IMR-90 (cell line): Measurements from ENCODE around the gene AMBP. TPM values are rescaled to one million over a fixed set of nuclear protein-coding genes. Genes with fewer than 3 reads are reported as not detected.

Experiments
- ATAC-seq: fragments of 200-7000 bp; cut with Tn5 transposase; 2 replicates; pipeline ENCODE4 v1.9.1; 2020; ENCODE audit warnings: low read depth, mild to moderate bottlenecking, moderate library complexity
- BruUV-seq: library from RNA; stranded (reverse); fragments of 400-500 nt; replicated peaks from 2 replicates; lab custom pipeline; 2021; lab: Mats Ljungman, UMichigan
- CTCF ChIA-PET: fragments of 300-600 bp; formaldehyde crosslinking; extraction: SDS; loops from one replicate; lab custom pipeline; 2021; ENCODE audit warnings: antibody characterized with exemption; lab: Yijun Ruan, JAX
- POLR2A ChIA-PET: fragments of 300-600 bp; sonication (Branson Sonifier 250); formaldehyde crosslinking; loops from one replicate; lab custom pipeline; 2022; ENCODE audit warnings: antibody characterized with exemption; ENCODE audit not compliant: unreplicated experiment; lab: Charles Lee
- DNase-seq: peaks from one replicate; pipeline ENCODE4 v3.0.0; 2013
- H2AFZ ChIP-seq: replicated peaks from 2 replicates; pipeline ENCODE3; 2013; ENCODE audit warnings: low read length, mild to moderate bottlenecking; ENCODE audit not compliant: poor library complexity
- H2AK5ac ChIP-seq: 2 replicates; pipeline ENCODE4 v1.6.1; 2013; ENCODE audit warnings: low read depth, low read length, inconsistent platforms
- H2AK9ac ChIP-seq: replicated peaks from 2 replicates; pipeline ENCODE3; 2013; ENCODE audit warnings: mild to moderate bottlenecking, low read depth, low read length, moderate library complexity; ENCODE audit not compliant: poor library complexity
- H2BK120ac ChIP-seq: 2 replicates; pipeline ENCODE4 v1.6.1; 2013; ENCODE audit warnings: low read depth, low read length, inconsistent platforms
- H2BK15ac ChIP-seq: 3 replicates; pipeline ENCODE4 v1.6.1; 2013; ENCODE audit warnings: low read depth, low read length, inconsistent platforms
- H2BK20ac ChIP-seq: 2 replicates; pipeline ENCODE4 v1.6.1; 2013; ENCODE audit warnings: low read depth, mild to moderate bottlenecking, inconsistent platforms, low read length, moderate library complexity
- H2BK5ac ChIP-seq: 2 replicates; pipeline ENCODE4 v1.6.1; 2013; ENCODE audit warnings: mild to moderate bottlenecking, low read depth, low read length, inconsistent platforms; ENCODE audit not compliant: poor library complexity, severe bottlenecking
- H3K14ac ChIP-seq: replicated peaks from 2 replicates; pipeline ENCODE4 v1.6.1; 2013; ENCODE audit warnings: low read depth, low read length, inconsistent platforms
- H3K18ac ChIP-seq: 2 replicates; pipeline ENCODE4 v1.6.1; 2013; ENCODE audit warnings: low read depth, low read length, control low read depth
- H3K23ac ChIP-seq: 2 replicates; pipeline ENCODE4 v1.6.1; 2013; ENCODE audit warnings: low read depth, low read length, inconsistent platforms
- H3K27ac ChIP-seq: 2 replicates; pipeline ENCODE4 v1.5.1; 2013; ENCODE audit warnings: mild to moderate bottlenecking, control low read depth, low read length; ENCODE audit not compliant: insufficient read depth
- H3K27me3 ChIP-seq: 2 replicates; pipeline ENCODE4 v1.6.1; 2013; ENCODE audit warnings: low read length; ENCODE audit not compliant: control insufficient read depth, insufficient read depth
- H3K36me3 ChIP-seq: 2 replicates; pipeline ENCODE4 v1.6.1; 2013; ENCODE audit warnings: low read length, mixed read lengths; ENCODE audit not compliant: control insufficient read depth, insufficient read depth
- H3K4ac ChIP-seq: 2 replicates; pipeline ENCODE4 v1.6.1; 2013; ENCODE audit warnings: low read depth, low read length, inconsistent platforms
- H3K4me1 ChIP-seq: 2 replicates; pipeline ENCODE4 v1.6.1; 2013; ENCODE audit warnings: low read length, mixed read lengths; ENCODE audit not compliant: control insufficient read depth, insufficient read depth
- H3K4me2 ChIP-seq: 2 replicates; pipeline ENCODE4 v1.6.1; 2013; ENCODE audit warnings: low read depth, mild to moderate bottlenecking, control low read depth, low read length, moderate library complexity
- H3K4me3 ChIP-seq: 2 replicates; pipeline ENCODE4 v1.5.1; 2013; ENCODE audit warnings: low read depth, mild to moderate bottlenecking, control low read depth, low read length, moderate library complexity; ENCODE audit not compliant: insufficient read depth
- H3K56ac ChIP-seq: 2 replicates; pipeline ENCODE4 v1.6.1; 2013; ENCODE audit warnings: low read length, inconsistent platforms; ENCODE audit not compliant: insufficient read depth; ENCODE audit errors: extremely low read depth
- H3K79me1 ChIP-seq, 2 experiments: 2 replicates each; pipeline ENCODE4 v1.6.1; 2013; ENCODE audit warnings: low read length in 2 of 2, inconsistent platforms in 1 of 2, low read depth in 1 of 2
- H3K9ac ChIP-seq: 2 replicates; pipeline ENCODE4 v1.6.1; 2013; ENCODE audit warnings: low read depth, low read length, control low read depth
- H3K9me1 ChIP-seq: 2 replicates; pipeline ENCODE4 v1.6.1; 2013; ENCODE audit warnings: low read length, inconsistent platforms; ENCODE audit not compliant: insufficient read depth
- H3K9me3 ChIP-seq: 2 replicates; pipeline ENCODE4 v1.6.1; 2013; ENCODE audit warnings: low read length; ENCODE audit not compliant: control insufficient read depth, insufficient read depth
- H4K20me1 ChIP-seq: 2 replicates; pipeline ENCODE4 v1.6.1; 2013; ENCODE audit warnings: low read length, inconsistent platforms; ENCODE audit not compliant: insufficient read depth
- H4K5ac ChIP-seq: 2 replicates; pipeline ENCODE4 v1.6.1; 2013; ENCODE audit warnings: mild to moderate bottlenecking, low read depth, low read length, control low read depth
- H4K8ac ChIP-seq, 2 experiments: 2 replicates each; pipeline ENCODE4 v1.6.1; 2013; ENCODE audit warnings: low read depth in 2 of 2, low read length in 2 of 2, control low read depth in 1 of 2, inconsistent platforms in 1 of 2
- H4K91ac ChIP-seq: 2 replicates; pipeline ENCODE4 v1.6.1; 2013; ENCODE audit warnings: low read depth, low read length, inconsistent platforms; ENCODE audit not compliant: insufficient read depth
- CEBPB ChIP-seq: IDR thresholded peaks from 2 replicates; pipeline ENCODE4 v1.6.1; 2012; ENCODE audit warnings: low read depth, low read length, improper control_type of control experiment
- CHD1 ChIP-seq: IDR thresholded peaks from 2 replicates; pipeline ENCODE4 v1.6.1; 2012; ENCODE audit warnings: low read depth, low read length, improper control_type of control experiment
- CTCF ChIP-seq: conservative IDR thresholded peaks from 2 replicates; pipeline ENCODE4 v1.5.1; 2012; ENCODE audit warnings: mild to moderate bottlenecking, low read depth, low read length, improper control_type of control experiment
- ELK1 ChIP-seq: fragments of 150-350 bp; IDR thresholded peaks from 2 replicates; pipeline ENCODE4 v1.6.1; 2016; ENCODE audit warnings: low read depth, mild to moderate bottlenecking, low read length, moderate library complexity, borderline replicate concordance
- FOS ChIP-seq: fragments of 150-350 bp; IDR thresholded peaks from 2 replicates; pipeline ENCODE4 v1.6.1; 2016; ENCODE audit warnings: low read depth, low read length
- MAFK ChIP-seq: IDR thresholded peaks from 2 replicates; pipeline ENCODE4 v1.6.1; 2012; ENCODE audit warnings: low read depth, low read length, improper control_type of control experiment
- MXI1 ChIP-seq: IDR thresholded peaks from 2 replicates; pipeline ENCODE4 v1.6.1; 2012; ENCODE audit warnings: low read depth, mild to moderate bottlenecking, low read length, moderate library complexity, borderline replicate concordance
- NFE2L2 ChIP-seq: fragments of 150-350 bp; IDR thresholded peaks from 2 replicates; pipeline ENCODE4 v1.6.1; 2016; ENCODE audit warnings: low read depth, mild to moderate bottlenecking, low read length
- RAD21 ChIP-seq: IDR thresholded peaks from 2 replicates; pipeline ENCODE4 v1.6.1; 2012; ENCODE audit warnings: low read length, improper control_type of control experiment
- SMC3 ChIP-seq: fragments of 150-350 bp; IDR thresholded peaks from 2 replicates; pipeline ENCODE4 v1.6.1; 2016; ENCODE audit warnings: low read depth, mild to moderate bottlenecking, antibody characterized with exemption, low read length, moderate library complexity
- USF2 ChIP-seq: fragments of 150-350 bp; IDR thresholded peaks from 2 replicates; pipeline ENCODE4 v1.6.1; 2017; ENCODE audit warnings: mild to moderate bottlenecking, antibody characterized with exemption, low read length, low read depth
- WGBS, 2 experiments: methylation state at CpG; one replicate each; pipeline versions ENCODE4 v1.1.5 to v1.1.7; 2013; ENCODE audit warnings: missing lambda C conversion rate in 2 of 2; ENCODE audit not compliant: insufficient read length in 1 of 2; ENCODE audit errors: extremely low coverage in 2 of 2; 5-methylcytosine and 5-hydroxymethylcytosine counted together
- dilution Hi-C: fragments of 300-500 bp; cut with HindIII; formaldehyde crosslinking; loops from one replicate; pipeline ENCODE4 v1.14.3; 2018; ENCODE audit warnings: low sequenced_read_pairs; ENCODE audit not compliant: unreplicated experiment
- in situ Hi-C: fragments of 300-500 bp; cut with MboI; formaldehyde crosslinking; loops from 3 replicates; pipeline ENCODE4 v1.14.3; 2019; ENCODE audit warnings: low sequenced_read_pairs, inconsistent platforms, mixed read lengths
- intact Hi-C: fragments of 100-400 bp; cut with micrococcal nuclease; formaldehyde crosslinking; loops from 2 replicates; pipeline ENCODE4 v1.10.0; 2022
- polyA plus RNA-seq, 3 experiments: library from polyadenylated mRNA; depleted of rRNA; stranded (reverse); fragments of >200 nt; gene quantifications; 2 replicates each; pipeline ENCODE4 v1.2.3, GENCODE V29; 2012; ENCODE audit warnings: low replicate concordance in 1 of 3
- total RNA-seq: library from RNA; depleted of rRNA; stranded (reverse); fragments of >200 nt; gene quantifications from 2 replicates; pipeline ENCODE4 v1.2.3, GENCODE V29; 2012

Gene AMBP
- total and polyA plus RNA-seq, 2 of the 4 experiments (the other 2 are of a cell fraction), result not detected

DNA sequence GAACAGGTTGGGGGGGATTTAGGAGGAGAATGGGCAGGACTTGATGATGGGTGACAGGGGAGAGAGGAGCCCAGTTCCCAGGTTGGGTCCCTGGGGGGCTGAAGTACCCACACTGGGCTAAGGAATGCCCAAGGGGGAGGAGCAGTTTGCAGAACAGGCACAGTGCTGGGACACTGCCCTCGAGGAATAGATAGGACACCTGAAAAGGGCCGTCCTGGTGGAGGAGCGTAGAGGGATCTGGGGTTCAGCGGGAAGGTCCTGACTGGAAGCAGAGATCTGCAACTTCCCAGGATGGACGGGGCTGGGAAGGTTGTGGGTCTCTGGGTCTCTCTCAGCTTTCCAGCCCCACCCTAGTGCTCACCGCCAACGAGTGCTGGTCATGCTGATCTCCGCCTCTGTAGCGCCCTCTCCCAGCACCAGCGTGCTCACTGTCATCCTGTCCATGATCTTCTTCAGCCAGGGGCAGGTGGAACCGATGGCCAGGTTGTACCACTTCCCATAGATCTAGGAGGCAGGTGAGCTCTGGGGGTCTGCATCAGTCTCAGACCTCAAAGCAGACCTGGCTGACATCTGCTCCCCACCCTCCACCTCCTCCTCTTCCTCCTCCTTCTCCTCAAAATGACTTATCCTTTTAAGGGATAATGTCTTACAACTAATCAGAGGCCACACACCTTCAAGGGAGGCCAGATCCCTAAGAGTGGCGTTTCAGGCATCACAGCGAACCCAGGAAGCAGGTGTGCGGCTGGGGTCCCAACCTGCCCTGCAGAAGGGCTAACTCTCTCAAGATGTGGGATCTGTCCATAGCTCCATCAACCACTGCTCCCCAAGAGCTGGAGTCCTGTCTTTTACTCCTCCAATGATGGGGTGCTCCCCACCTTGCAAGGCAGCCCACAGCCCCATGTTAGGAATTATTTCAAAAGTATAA is 1.6 kb downstream of the AMBP start (continued):
- TF ChIP-seq ELK1, result no peak
- TF ChIP-seq RAD21, result no peak

DNA sequence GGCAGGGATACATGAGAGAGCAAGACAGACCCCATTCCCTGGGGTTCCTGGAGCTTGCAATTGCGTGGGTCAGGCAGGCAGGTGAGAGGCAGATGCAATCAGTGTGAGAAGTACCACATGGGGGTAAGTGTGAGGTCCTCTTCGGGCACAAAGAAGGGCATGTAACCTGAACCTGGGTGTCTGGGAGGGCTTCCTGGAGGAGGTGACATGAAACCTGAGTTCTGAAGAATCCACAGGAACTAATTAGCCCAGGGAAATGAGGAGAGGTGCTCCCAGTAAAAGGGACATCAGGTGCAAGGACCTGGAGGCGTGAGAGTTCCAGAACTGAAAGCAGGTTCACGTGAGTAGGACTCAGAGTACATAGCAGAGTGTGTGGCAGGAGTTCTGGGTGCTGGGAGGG is 2.5 kb downstream of the AMBP start:
- Histone ChIP-seq H3K4me2 (no peak overlapping the region), H2BK5ac (no peak overlapping the region), H3K14ac (no peak overlapping the region), H4K5ac (no peak overlapping the region), H3K9me3 (no peaks in the 10 kb centered on the region; the same call in 1 of the 2 replicates), H3K27me3 (peaks cover 54% of the 10 kb centered on the region), H3K23ac (no peak overlapping the region), H3K9me1 (no peaks in the 10 kb centered on the region), H2BK20ac (no peak overlapping the region), H3K18ac (no peak overlapping the region), H3K27ac (no peak overlapping the region), H2BK15ac (no peak overlapping the region), H3K4me3 (no peak overlapping the region), H2BK120ac (no peak overlapping the region), H3K36me3 (no peaks in the 10 kb centered on the region), H2AFZ (peak overlapping the region; percentile 5), H4K91ac (no peak overlapping the region), H4K20me1 (no peaks in the 10 kb centered on the region), H2AK5ac (no peak overlapping the region), H3K4ac (no peak overlapping the region), H3K9ac (no peak overlapping the region), H3K56ac (no peak overlapping the region), H3K79me1 (no peaks in the 10 kb centered on the region), H2AK9ac (no peak overlapping the region), H4K8ac (no peak overlapping the region), H3K4me1 (no peaks in the 10 kb centered on the region; the same call in 1 of the 2 replicates)
- DNase-seq (no peak), ATAC-seq (no peak)
- in situ Hi-C loops, result no loop called here
- WGBS, 2 experiments, result 31% methylated on average over 3 of the region's 4 CpGs; no CpG with 5 or more reads in 1 of the 2 experiments
- intact Hi-C loops, result no loop called here
- ChIA-PET CTCF (no interaction called here), POLR2A (no interaction called here)
- dilution Hi-C loops, result no loop called here
- no TSS peak for BruUV-seq
- TF ChIP-seq CEBPB, result no peak
- TF ChIP-seq SMC3, result no peak
- TF ChIP-seq CHD1, result no peak
- TF ChIP-seq RAD21, result no peak
- TF ChIP-seq CTCF, result no peak
- TF ChIP-seq USF2, result no peak
- no peak for TF ChIP-seq NFE2L2
- TF ChIP-seq MAFK, result no peak
- no peak for TF ChIP-seq MXI1
- TF ChIP-seq FOS, result no peak
